Psoas muscle (tissue), 8 donors: ENCODE measurements around the gene CATSPER3. TPM values are rescaled to one million over a fixed set of nuclear protein-coding genes. Genes with fewer than 3 reads are reported as not detected.

ENCODE experiments used
- ATAC-seq, 4 donors: fragments of 200-7000 bp; cut with Tn5 transposase; one replicate each; pipeline ENCODE4 v1.9.1; 2020; ENCODE audit warnings: moderate library complexity in 3 of 4, mild to moderate bottlenecking in 2 of 4
- DNase-seq, 2 donors: peaks; one replicate each; pipeline ENCODE4 v3.0.0-alpha.2; 2020
- H3K27ac ChIP-seq: fragments of 200-600 bp; one replicate; pipeline ENCODE4 v1.8.0; 2022
- H3K27me3 ChIP-seq, 3 donors: fragments of 200-600 bp in 1 of 3; one replicate each; pipeline versions ENCODE4 v1.6.1 to v1.8.0; 2013 to 2022; ENCODE audit warnings: low read length in 2 of 3, mild to moderate bottlenecking in 2 of 3, moderate library complexity in 1 of 3; ENCODE audit not compliant: insufficient read depth in 3 of 3
- H3K36me3 ChIP-seq, 2 donors: fragments of 200-600 bp in 1 of 2; one replicate each; pipeline versions ENCODE4 v1.6.1 to v1.8.0; 2013 to 2022; ENCODE audit warnings: low read depth in 1 of 2, mild to moderate bottlenecking in 1 of 2, moderate library complexity in 1 of 2; ENCODE audit not compliant: insufficient read depth in 1 of 2
- H3K4me1 ChIP-seq: fragments of 200-600 bp; one replicate; pipeline ENCODE4 v1.8.0; 2022
- H3K4me3 ChIP-seq: fragments of 200-600 bp; one replicate; pipeline ENCODE4 v1.8.0; 2022; ENCODE audit warnings: mild to moderate bottlenecking
- H3K9me3 ChIP-seq: fragments of 200-600 bp; one replicate; pipeline ENCODE4 v1.8.0; 2022
- WGBS, 3 donors: extraction: QIAGEN DNeasy Blood & Tissue Kit; methylation state at CpG; one replicate each; pipeline versions ENCODE4 v1.1.6 to v1.1.7; 2013; 5-methylcytosine and 5-hydroxymethylcytosine counted together
- intact Hi-C, 2 donors: fragments of 100-400 bp; cut with DNase I; formaldehyde crosslinking; loops; one replicate each; pipeline versions ENCODE4 v1.11.0 to v1.14.2; 2022
- polyA plus RNA-seq, 3 donors: library from polyadenylated mRNA; stranded (reverse); fragments of 200-250 nt; gene quantifications; one replicate each; pipeline ENCODE4 v1.2.3, GENCODE V29; 2013
- total RNA-seq, 4 donors: library from RNA; stranded (reverse); fragmentation: NEBNext Ultra II Directional in 2 of 4; extraction: Animal tissue kit (Norgen Biotek cat#: 25700) in 2 of 4; gene quantifications; one replicate each; pipeline versions ENCODE4 v1.2.1 to v1.2.4, GENCODE V29; 2021 to 2023
- TF ChIP-seq, protein P1 (sequence below): fragments of 200-600 bp; IDR thresholded peaks from one replicate; pipeline ENCODE4 v1.8.0; 2022; ENCODE audit warnings: antibody characterized with exemption
- donor health status: healthy with polysubstance abuse.
- donor health status: DM: no; HTN: no; CAD: no; lungs with moderate emphysema.
- donor health status: Bipolar disorder and iron deficiency.
- donor health status: healthy.
- donor health status: DM: yes; HTN: yes; CAD: no.
- donor health status: DM: no; HTN: no; CAD: no.
- donor health status: DM: no; HTN: no; CAD: no.
- donor health status: DM: yes; HTN: yes; CAD: no.

CATSPER3 gene
- total and polyA plus RNA-seq, 7 donors = 0.73 to 1.8 (median 1.4) TPM

DNA sequence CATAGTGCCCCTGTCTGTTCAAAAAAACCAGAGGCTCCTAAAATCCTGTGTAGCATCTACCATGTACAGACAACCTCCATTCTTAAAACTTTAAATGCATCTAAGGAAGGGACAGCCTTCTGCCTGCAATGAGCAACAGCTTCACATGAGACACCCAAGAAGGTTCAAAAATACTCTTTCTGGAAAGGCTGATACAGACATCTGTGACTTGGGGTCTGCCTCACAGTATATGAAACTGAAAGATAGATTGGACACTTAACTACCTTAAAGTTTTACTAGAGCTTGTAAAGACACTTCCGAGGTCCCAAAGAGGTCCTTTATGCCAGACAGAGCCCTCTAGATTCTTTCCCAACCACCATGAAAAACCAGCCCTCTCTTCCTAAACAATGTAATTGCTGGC, 28.2 kb upstream of the CATSPER3 start:
- peaks cover 0 to 29% of the 10 kb centered on the region in 2 donors for H3K36me3 ChIP-seq
- TF ChIP-seq, protein P1, sequence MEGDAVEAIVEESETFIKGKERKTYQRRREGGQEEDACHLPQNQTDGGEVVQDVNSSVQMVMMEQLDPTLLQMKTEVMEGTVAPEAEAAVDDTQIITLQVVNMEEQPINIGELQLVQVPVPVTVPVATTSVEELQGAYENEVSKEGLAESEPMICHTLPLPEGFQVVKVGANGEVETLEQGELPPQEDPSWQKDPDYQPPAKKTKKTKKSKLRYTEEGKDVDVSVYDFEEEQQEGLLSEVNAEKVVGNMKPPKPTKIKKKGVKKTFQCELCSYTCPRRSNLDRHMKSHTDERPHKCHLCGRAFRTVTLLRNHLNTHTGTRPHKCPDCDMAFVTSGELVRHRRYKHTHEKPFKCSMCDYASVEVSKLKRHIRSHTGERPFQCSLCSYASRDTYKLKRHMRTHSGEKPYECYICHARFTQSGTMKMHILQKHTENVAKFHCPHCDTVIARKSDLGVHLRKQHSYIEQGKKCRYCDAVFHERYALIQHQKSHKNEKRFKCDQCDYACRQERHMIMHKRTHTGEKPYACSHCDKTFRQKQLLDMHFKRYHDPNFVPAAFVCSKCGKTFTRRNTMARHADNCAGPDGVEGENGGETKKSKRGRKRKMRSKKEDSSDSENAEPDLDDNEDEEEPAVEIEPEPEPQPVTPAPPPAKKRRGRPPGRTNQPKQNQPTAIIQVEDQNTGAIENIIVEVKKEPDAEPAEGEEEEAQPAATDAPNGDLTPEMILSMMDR = no peak
- H3K4me1 ChIP-seq = peaks cover 9% of the 10 kb centered on the region
- no peak overlapping the region for H3K4me3 ChIP-seq
- no peak overlapping the region for H3K27ac ChIP-seq
- DNase-seq = no peak
- H3K27me3 ChIP-seq = no peaks in the 10 kb centered on the region
- no peak for ATAC-seq
- intact Hi-C loops = no loop called here
- H3K9me3 ChIP-seq = no peaks in the 10 kb centered on the region
- 88 to 96% (median 91%) methylated on average over 1 of the region's 1 CpG for WGBS, 3 donors

DNA sequence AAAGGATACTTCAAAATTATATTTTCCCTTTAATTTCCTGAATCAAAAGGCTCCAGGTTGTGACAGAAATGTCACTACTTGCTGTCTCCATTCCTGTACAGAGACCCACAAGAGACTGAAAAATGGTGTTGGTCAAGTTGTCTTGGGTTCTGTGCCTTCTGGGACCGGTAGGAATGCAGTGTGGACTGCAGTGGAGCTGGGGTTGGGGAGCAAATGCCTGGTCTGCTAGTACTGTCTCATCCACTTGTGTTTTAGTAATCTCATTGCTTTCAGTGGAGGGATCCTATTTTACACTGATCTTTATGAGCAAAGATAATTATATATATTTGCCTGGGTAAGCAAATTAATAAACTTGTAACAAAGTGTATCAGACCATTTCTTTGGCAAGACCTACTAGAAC, 24.2 kb upstream of the CATSPER3 start:
- ATAC-seq = no peak
- intact Hi-C loops = loop anchor here in 1 of 2 donors (10.0 kb wide), 1 partner anchor 251 kb away; no protein-coding TSS in a partner anchor

DNA sequence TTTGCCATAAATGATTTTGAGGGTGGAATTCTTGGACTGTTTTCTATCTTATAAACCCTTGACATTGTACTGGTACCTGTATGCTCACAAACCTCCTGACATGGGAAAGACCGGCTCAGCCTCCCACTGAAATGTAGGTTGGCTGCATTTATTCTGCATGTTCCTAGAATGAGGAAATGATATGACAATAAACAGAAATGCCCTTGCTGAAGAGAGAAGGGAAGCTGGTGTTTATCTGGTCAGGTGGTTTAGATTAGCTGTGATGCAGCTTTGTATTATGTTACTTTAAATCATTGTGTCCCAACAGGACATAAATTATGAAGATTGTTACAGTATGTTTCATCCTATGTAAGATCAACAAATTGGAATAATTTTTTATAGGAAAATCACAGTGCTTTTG, 23.1 kb upstream of the CATSPER3 start:
- Histone ChIP-seq H3K4me1 (peaks cover 20% of the 10 kb centered on the region), H3K27ac (peak overlapping the region; percentile 10), H3K36me3 (peaks cover 0 to 3% of the 10 kb centered on the region in 2 donors), H3K4me3 (no peak overlapping the region), H3K9me3 (no peaks in the 10 kb centered on the region), H3K27me3 (no peaks in the 10 kb centered on the region)
- intact Hi-C loops = loop anchor here in 1 of 2 donors (10.0 kb wide), 1 partner anchor 250 kb away; no protein-coding TSS in a partner anchor
- no peak for DNase-seq
- WGBS, 3 donors = 32 to 37% (median 36%) methylated on average over 1 of the region's 1 CpG
- TF ChIP-seq, protein P1 = no peak
- ATAC-seq = no peak

More for the DNA sequence above, 24.2 kb upstream of the CATSPER3 start:
- Histone ChIP-seq H3K4me3 (no peak overlapping the region), H3K27ac (no peak overlapping the region), H3K4me1 (peaks cover 9% of the 10 kb centered on the region), H3K9me3 (no peaks in the 10 kb centered on the region), H3K36me3 (peaks cover 0 to 3% of the 10 kb centered on the region in 2 donors), H3K27me3 (no peaks in the 10 kb centered on the region)
- WGBS, 3 donors = 40 to 53% (median 47%) methylated on average over 1 of the region's 1 CpG
- TF ChIP-seq, protein P1 = no peak
- no peak for DNase-seq

DNA sequence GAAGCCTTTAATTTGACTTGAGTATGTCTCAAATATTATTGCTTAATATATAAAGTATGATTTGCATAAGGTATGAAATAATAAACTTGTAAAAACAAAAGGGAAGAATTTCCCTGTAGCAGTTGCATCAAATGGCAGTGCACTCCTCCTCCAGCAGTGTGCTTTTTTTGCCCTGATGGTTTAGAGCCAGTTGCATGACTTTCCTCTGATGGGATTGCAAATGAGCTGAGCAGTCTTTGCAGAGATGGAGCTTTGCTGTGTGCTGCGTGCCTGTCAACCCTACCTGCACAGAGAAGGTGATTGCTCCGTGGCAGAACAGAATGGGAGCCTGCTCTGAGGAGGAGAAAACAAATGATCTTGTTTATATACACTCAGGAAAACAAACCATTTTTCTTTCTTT, 22.7 kb upstream of the CATSPER3 start:
- Histone ChIP-seq H3K27me3 (no peaks in the 10 kb centered on the region), H3K36me3 (peaks cover 0 to 3% of the 10 kb centered on the region in 2 donors), H3K4me3 (no peak overlapping the region), H3K4me1 (peaks cover 24% of the 10 kb centered on the region), H3K27ac (no peak overlapping the region), H3K9me3 (no peaks in the 10 kb centered on the region)
- TF ChIP-seq, protein P1 = no peak
- intact Hi-C loops = loop anchor here in 1 of 2 donors (10.0 kb wide), 1 partner anchor 250 kb away; no protein-coding TSS in a partner anchor
- WGBS, 3 donors = 67 to 82% (median 71%) methylated on average over 2 of the region's 2 CpGs
- peak in 3 of 4 donors; percentile 32 to 46 (median 39) for ATAC-seq
- DNase-seq = no peak

DNA sequence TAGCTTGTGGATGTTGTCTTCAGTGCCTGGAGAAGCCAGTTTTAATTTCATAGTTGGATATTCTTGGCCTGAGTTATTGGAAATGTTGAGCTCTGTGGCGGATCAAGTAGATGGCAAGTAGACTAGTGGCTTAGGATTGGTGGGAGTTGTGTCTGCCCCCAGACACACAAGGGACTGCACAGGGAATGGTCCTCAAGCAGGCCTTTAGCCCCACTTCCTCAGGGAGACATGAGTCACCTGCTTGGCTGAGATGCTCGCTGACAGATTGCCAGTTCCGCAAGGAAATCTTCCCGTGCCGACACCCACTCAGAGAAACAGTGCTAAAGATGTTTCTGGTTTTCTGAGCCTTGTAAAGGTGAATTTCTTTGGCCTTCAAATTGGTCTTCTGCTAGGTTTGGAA, 18.8 kb upstream of the CATSPER3 start:
- Histone ChIP-seq H3K9me3 (peaks cover under 1% of the 10 kb centered on the region), H3K4me1 (peaks cover 25% of the 10 kb centered on the region), H3K4me3 (no peak overlapping the region), H3K36me3 (no peaks in the 10 kb centered on the region), H3K27ac (peak overlapping the region; percentile 79), H3K27me3 (no peaks in the 10 kb centered on the region)
- peak; percentile 43 to 81 for DNase-seq
- TF ChIP-seq, protein P1 = no peak
- peak; percentile 84 to 94 (median 87) for ATAC-seq
- WGBS, 3 donors = 5 to 21% (median 15%) methylated on average over 5 of the region's 5 CpGs
- intact Hi-C loops = loop anchor here in 1 of 2 donors (10.0 kb wide), 1 partner anchor 246 kb away; no protein-coding TSS in a partner anchor
